Suprapubic skin (tissue), 4 donors: Measurements from ENCODE around the gene ADAMTS9. TPM values are rescaled to one million over a fixed set of nuclear protein-coding genes. Genes with fewer than 3 reads are reported as not detected.

Source experiments
- DNase-seq, 2 donors: peaks; one replicate each; pipeline ENCODE4 v3.0.0-alpha.2; 2019; ENCODE audit warnings: low spot score in 2 of 2
- H3K27ac ChIP-seq: fragments of 200-600 bp; sonication (generic); one replicate; pipeline ENCODE4 v1.5.1; 2019
- H3K27me3 ChIP-seq: fragments of 200-600 bp; sonication (generic); one replicate; pipeline ENCODE4 v1.5.1; 2019
- H3K36me3 ChIP-seq: fragments of 200-600 bp; sonication (generic); one replicate; pipeline ENCODE4 v1.5.1; 2019
- H3K4me1 ChIP-seq: fragments of 200-600 bp; sonication (generic); one replicate; pipeline ENCODE4 v1.5.1; 2019
- H3K4me3 ChIP-seq: fragments of 200-600 bp; sonication (generic); one replicate; pipeline ENCODE4 v1.5.1; 2019; ENCODE audit warnings: mild to moderate bottlenecking
- H3K9me3 ChIP-seq: fragments of 200-600 bp; sonication (generic); one replicate; pipeline ENCODE4 v1.5.1; 2019
- EP300 ChIP-seq: sonication (generic); formaldehyde crosslinking; IDR thresholded peaks from one replicate; pipeline ENCODE4 v1.6.1; 2017; ENCODE audit warnings: antibody characterized with exemption
- POLR2A ChIP-seq, 2 donors: fragments of 450-650 bp; IDR thresholded peaks; one replicate each; pipeline ENCODE4 v1.6.1; 2017; ENCODE audit warnings: antibody characterized with exemption in 2 of 2, mild to moderate bottlenecking in 2 of 2, moderate library complexity in 2 of 2
- POLR2AphosphoS5 ChIP-seq, 3 donors: sonication (generic); formaldehyde crosslinking; IDR thresholded peaks; one replicate each; pipeline ENCODE4 v1.6.1; 2017; ENCODE audit warnings: antibody characterized with exemption in 3 of 3
- WGBS: methylation state at CpG from one replicate; pipeline ENCODE4 v1.1.5; 2018; 5-methylcytosine and 5-hydroxymethylcytosine counted together
- total RNA-seq, 4 donors: library from RNA; depleted of rRNA; stranded (reverse); fragments of >200 nt; gene quantifications; one replicate each; pipeline ENCODE4 v1.1.0, GENCODE V29; 2016
- TF ChIP-seq, protein P1 (sequence below), 2 donors: fragments of 200-600 bp in 1 of 2; fragments of 450-650 bp in 1 of 2; sonication (generic) in 1 of 2; IDR thresholded peaks; one replicate each; pipeline ENCODE4 v1.5.1; 2016 to 2019; ENCODE audit warnings: antibody characterized with exemption in 2 of 2, mild to moderate bottlenecking in 1 of 2, moderate library complexity in 1 of 2

The ADAMTS9 gene
- total RNA-seq, 4 donors from 2014 or later, result 7.8 to 32.8 (median 9.3) TPM

- H3K27me3 ChIP-seq, result no peaks in the 10 kb centered on the region
- no peaks in the 10 kb centered on the region for H3K36me3 ChIP-seq
- H3K4me3 ChIP-seq, result no peak overlapping the region
- no peak overlapping the region for H3K27ac ChIP-seq
- 85% methylated on average over 2 of the region's 2 CpGs for WGBS
- H3K4me1 ChIP-seq, result peaks cover 5% of the 10 kb centered on the region
- TF ChIP-seq EP300 (no peak), POLR2A (IDR thresholded peaks at IDR 0.05) (no peak), POLR2AphosphoS5 (IDR thresholded peaks at IDR 0.05) (no peak)
- TF ChIP-seq, protein P1, sequence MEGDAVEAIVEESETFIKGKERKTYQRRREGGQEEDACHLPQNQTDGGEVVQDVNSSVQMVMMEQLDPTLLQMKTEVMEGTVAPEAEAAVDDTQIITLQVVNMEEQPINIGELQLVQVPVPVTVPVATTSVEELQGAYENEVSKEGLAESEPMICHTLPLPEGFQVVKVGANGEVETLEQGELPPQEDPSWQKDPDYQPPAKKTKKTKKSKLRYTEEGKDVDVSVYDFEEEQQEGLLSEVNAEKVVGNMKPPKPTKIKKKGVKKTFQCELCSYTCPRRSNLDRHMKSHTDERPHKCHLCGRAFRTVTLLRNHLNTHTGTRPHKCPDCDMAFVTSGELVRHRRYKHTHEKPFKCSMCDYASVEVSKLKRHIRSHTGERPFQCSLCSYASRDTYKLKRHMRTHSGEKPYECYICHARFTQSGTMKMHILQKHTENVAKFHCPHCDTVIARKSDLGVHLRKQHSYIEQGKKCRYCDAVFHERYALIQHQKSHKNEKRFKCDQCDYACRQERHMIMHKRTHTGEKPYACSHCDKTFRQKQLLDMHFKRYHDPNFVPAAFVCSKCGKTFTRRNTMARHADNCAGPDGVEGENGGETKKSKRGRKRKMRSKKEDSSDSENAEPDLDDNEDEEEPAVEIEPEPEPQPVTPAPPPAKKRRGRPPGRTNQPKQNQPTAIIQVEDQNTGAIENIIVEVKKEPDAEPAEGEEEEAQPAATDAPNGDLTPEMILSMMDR (IDR thresholded peaks at IDR 0.05), result no peak
- DNase-seq, result no peak
- no peaks in the 10 kb centered on the region for H3K9me3 ChIP-seq
Observed at GRCh38 chr3:64608741-64609140, 79.1 kb downstream of the ADAMTS9 start.

- Histone ChIP-seq H3K4me1 (no peaks in the 10 kb centered on the region), H3K36me3 (no peaks in the 10 kb centered on the region)
Observed at GRCh38 chr3:64607032-64607551, 80.7 kb downstream of the ADAMTS9 start.

GRCh38 chr3:64604313-64604712 is 83.5 kb downstream of the ADAMTS9 start:
- no peak for DNase-seq
- WGBS, result 85% methylated on average over 3 of the region's 3 CpGs
- TF ChIP-seq POLR2A (IDR thresholded peaks at IDR 0.05) (no peak), EP300 (no peak), POLR2AphosphoS5 (IDR thresholded peaks at IDR 0.05) (no peak)
- TF ChIP-seq, protein P1 (IDR thresholded peaks at IDR 0.05), result no peak
- H3K27me3 ChIP-seq, result no peaks in the 10 kb centered on the region
- H3K4me1 ChIP-seq, result no peaks in the 10 kb centered on the region
- no peak overlapping the region for H3K27ac ChIP-seq
- no peaks in the 10 kb centered on the region for H3K9me3 ChIP-seq
- no peak overlapping the region for H3K4me3 ChIP-seq
- no peaks in the 10 kb centered on the region for H3K36me3 ChIP-seq

More at GRCh38 chr3:64607032-64607551, 80.7 kb downstream of the ADAMTS9 start:
- DNase-seq, result no peak
- H3K27ac ChIP-seq, result no peak overlapping the region
- TF ChIP-seq, protein P1 (IDR thresholded peaks at IDR 0.05), result no peak
- no peak for TF ChIP-seq POLR2A (IDR thresholded peaks at IDR 0.05)
- TF ChIP-seq POLR2AphosphoS5 (IDR thresholded peaks at IDR 0.05), result no peak
- no peak for TF ChIP-seq EP300
- WGBS, result 100% methylated on average over 2 of the region's 2 CpGs
- H3K9me3 ChIP-seq, result no peaks in the 10 kb centered on the region
- H3K4me3 ChIP-seq, result no peak overlapping the region
- no peaks in the 10 kb centered on the region for H3K27me3 ChIP-seq

DNA sequence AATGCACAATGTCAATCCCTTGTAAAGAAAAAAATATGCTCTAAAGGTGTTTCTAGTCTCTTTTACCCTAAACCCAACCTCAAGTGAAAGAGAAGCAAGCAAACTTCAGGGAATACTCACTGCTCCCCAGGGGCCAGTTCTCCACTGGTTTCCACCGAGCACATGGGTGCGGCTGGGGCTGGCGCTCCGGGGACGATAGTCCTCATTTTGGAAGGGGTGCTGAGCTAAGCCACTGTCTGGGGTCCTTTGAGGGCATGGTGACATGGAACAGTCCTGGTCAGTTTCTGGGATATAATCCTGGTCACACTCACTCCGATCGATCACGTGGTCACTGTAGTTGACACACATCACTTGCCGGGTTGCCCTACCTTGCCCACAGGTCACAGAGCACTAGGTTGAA is 86.0 kb downstream of the ADAMTS9 start:
- no peaks in the 10 kb centered on the region for H3K27me3 ChIP-seq
- WGBS, result 98% methylated on average over 9 of the region's 9 CpGs
- no peaks in the 10 kb centered on the region for H3K4me1 ChIP-seq
- no peaks in the 10 kb centered on the region for H3K36me3 ChIP-seq
- H3K9me3 ChIP-seq, result no peaks in the 10 kb centered on the region
- TF ChIP-seq POLR2A (IDR thresholded peaks at IDR 0.05) (no peak), POLR2AphosphoS5 (IDR thresholded peaks at IDR 0.05) (no peak), EP300 (no peak)
- TF ChIP-seq, protein P1 (IDR thresholded peaks at IDR 0.05), result no peak
- DNase-seq, result no peak
- H3K4me3 ChIP-seq, result no peak overlapping the region
- no peak overlapping the region for H3K27ac ChIP-seq

- DNase-seq, result no peak
- H3K27ac ChIP-seq, result no peak overlapping the region
- H3K9me3 ChIP-seq, result no peaks in the 10 kb centered on the region
- H3K4me3 ChIP-seq, result no peak overlapping the region
- H3K4me1 ChIP-seq, result no peaks in the 10 kb centered on the region
- TF ChIP-seq POLR2A (IDR thresholded peaks at IDR 0.05) (no peak), POLR2AphosphoS5 (IDR thresholded peaks at IDR 0.05) (no peak), EP300 (no peak)
- TF ChIP-seq, protein P1 (IDR thresholded peaks at IDR 0.05), result no peak
- 75% methylated on average over 9 of the region's 9 CpGs for WGBS
- no peaks in the 10 kb centered on the region for H3K27me3 ChIP-seq
- no peaks in the 10 kb centered on the region for H3K36me3 ChIP-seq
Observed at GRCh38 chr3:64600246-64600950, 87.4 kb downstream of the ADAMTS9 start.
